Muscle of back (tissue), 10 donors: Measurements from ENCODE around the gene FOXN4. TPM values are rescaled to one million over a fixed set of nuclear protein-coding genes. Genes with fewer than 3 reads are reported as not detected.

ENCODE experiments used
- polyA plus RNA-seq, 10 donors: library from polyadenylated mRNA; unstranded; fragments of 120-200 nt; gene quantifications; one replicate each; pipeline ENCODE4 v1.2.1, GENCODE V29; 2013; ENCODE audit not compliant: insufficient read length in 10 of 10

FOXN4 gene
- polyA plus RNA-seq, 10 donors: 0.07 to 0.24 (median 0.12) TPM; not detected in 3

Other genes starting within 250 kb of the FOXN4 start
- 10 to 100 TPM; 18.8 to 24.5 (median 20.8) TPM for gene ALKBH2, start 215.8 kb downstream of the FOXN4 start, polyA plus RNA-seq
- gene UNG, start 211.7 kb downstream of the FOXN4 start, polyA plus RNA-seq: 10 to 100 TPM; 19.5 to 32.3 (median 23.9) TPM
- gene ACACB, start 192.7 kb downstream of the FOXN4 start, polyA plus RNA-seq: 10 to 100 TPM in 3 of 10 donors, 1 to 10 TPM in 7; 4.6 to 13.3 (median 7.9) TPM
- gene MYO1H, start 38.6 kb upstream of the FOXN4 start, polyA plus RNA-seq: under 1 TPM in 6 of 10 donors, not detected in 4; 0.11 to 0.48 (median 0.27) TPM
- 10 to 100 TPM; 24.8 to 36.9 (median 33.0) TPM for gene KCTD10, start 168.0 kb upstream of the FOXN4 start, polyA plus RNA-seq
- gene UBE3B, start 168.3 kb upstream of the FOXN4 start, polyA plus RNA-seq: 10 to 100 TPM; 19.5 to 28.9 (median 24.4) TPM